Upper lobe of right lung (tissue), 1 donor: Measurements from ENCODE around the gene RTN1. TPM values are rescaled to one million over a fixed set of nuclear protein-coding genes. Genes with fewer than 3 reads are reported as not detected.
A peak's percentile ranks its signal among the peaks of the same experiment; 100 is the strongest.

Experiments
- ATAC-seq: fragments of 200-7000 bp; cut with Tn5 transposase; one replicate; pipeline ENCODE4 v1.9.1; 2020; ENCODE audit warnings: mild to moderate bottlenecking, moderate library complexity
- DNase-seq: peaks from one replicate; pipeline ENCODE4 v3.0.0-alpha.2; 2020
- H3K27ac ChIP-seq: fragments of 200-600 bp; one replicate; pipeline ENCODE4 v1.8.0; 2022
- H3K27me3 ChIP-seq: fragments of 200-600 bp; one replicate; pipeline ENCODE4 v1.8.0; 2022; ENCODE audit warnings: mild to moderate bottlenecking
- H3K36me3 ChIP-seq: fragments of 200-600 bp; one replicate; pipeline ENCODE4 v1.8.0; 2022
- H3K4me1 ChIP-seq: fragments of 200-600 bp; one replicate; pipeline ENCODE4 v1.8.0; 2022
- H3K4me3 ChIP-seq: fragments of 200-600 bp; one replicate; pipeline ENCODE4 v1.8.0; 2022; ENCODE audit warnings: mild to moderate bottlenecking
- H3K9me3 ChIP-seq: fragments of 200-600 bp; one replicate; pipeline ENCODE4 v1.8.0; 2022
- intact Hi-C: fragments of 100-400 bp; cut with DNase I; formaldehyde crosslinking; loops from one replicate; pipeline ENCODE4 v1.11.0; 2022
- total RNA-seq: library from RNA; stranded (reverse); fragmentation: NEBNext Ultra II Directional; extraction: Animal tissue kit (Norgen Biotek cat#: 25700); gene quantifications from one replicate; pipeline ENCODE4 v1.2.1, GENCODE V29; 2021
- TF ChIP-seq, protein P1 (sequence below): fragments of 200-600 bp; IDR thresholded peaks from one replicate; pipeline ENCODE4 v1.8.0; 2022; ENCODE audit warnings: antibody characterized with exemption
- donor health status: DM: no; HTN: yes; CAD: no; lungs with severe emphysema.

Gene RTN1
- total RNA-seq, 1 donor from 2014 or later = 9.6 TPM

DNA sequence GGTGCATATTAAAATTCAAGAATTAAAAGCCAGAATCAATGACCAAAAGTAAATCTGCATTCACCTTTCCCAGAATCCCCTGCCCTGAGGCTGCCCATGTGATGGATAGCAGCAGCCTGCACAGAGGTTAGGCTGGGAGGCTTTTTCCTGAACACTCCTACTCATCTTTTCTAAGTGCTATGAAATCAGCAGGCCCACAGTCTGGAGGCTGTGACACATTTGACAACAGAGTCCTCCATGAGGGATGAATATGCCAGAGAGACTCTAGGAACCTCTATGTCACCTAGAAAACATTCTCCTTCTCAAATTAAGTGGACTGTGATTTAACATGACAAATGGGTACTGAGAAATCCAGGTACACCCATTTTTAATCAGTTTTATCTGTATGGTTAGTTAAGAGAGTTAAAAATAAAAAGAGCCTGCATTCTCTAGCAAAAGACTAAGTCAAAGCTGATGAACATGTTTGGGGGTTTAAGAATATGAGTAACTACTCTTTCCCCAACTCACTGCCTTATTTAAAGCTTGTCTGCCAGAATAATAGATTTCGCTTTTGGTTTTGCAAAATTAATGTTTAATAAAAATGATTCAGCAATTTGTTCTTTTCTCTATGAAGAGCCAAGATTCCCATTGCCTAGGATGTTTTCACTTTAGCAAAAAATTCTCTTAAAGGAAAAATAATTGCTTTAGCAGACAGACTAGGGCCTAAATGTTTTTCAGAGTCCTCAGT, 115.0 kb downstream of the RTN1 start:
- ATAC-seq (no peak), DNase-seq (no peak)
- Histone ChIP-seq H3K27me3 (no peaks in the 10 kb centered on the region), H3K4me1 (no peaks in the 10 kb centered on the region), H3K27ac (no peak overlapping the region), H3K4me3 (no peak overlapping the region), H3K9me3 (no peaks in the 10 kb centered on the region), H3K36me3 (no peaks in the 10 kb centered on the region)
- TF ChIP-seq, protein P1, sequence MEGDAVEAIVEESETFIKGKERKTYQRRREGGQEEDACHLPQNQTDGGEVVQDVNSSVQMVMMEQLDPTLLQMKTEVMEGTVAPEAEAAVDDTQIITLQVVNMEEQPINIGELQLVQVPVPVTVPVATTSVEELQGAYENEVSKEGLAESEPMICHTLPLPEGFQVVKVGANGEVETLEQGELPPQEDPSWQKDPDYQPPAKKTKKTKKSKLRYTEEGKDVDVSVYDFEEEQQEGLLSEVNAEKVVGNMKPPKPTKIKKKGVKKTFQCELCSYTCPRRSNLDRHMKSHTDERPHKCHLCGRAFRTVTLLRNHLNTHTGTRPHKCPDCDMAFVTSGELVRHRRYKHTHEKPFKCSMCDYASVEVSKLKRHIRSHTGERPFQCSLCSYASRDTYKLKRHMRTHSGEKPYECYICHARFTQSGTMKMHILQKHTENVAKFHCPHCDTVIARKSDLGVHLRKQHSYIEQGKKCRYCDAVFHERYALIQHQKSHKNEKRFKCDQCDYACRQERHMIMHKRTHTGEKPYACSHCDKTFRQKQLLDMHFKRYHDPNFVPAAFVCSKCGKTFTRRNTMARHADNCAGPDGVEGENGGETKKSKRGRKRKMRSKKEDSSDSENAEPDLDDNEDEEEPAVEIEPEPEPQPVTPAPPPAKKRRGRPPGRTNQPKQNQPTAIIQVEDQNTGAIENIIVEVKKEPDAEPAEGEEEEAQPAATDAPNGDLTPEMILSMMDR = no peak
- intact Hi-C loops = no loop called here

DNA sequence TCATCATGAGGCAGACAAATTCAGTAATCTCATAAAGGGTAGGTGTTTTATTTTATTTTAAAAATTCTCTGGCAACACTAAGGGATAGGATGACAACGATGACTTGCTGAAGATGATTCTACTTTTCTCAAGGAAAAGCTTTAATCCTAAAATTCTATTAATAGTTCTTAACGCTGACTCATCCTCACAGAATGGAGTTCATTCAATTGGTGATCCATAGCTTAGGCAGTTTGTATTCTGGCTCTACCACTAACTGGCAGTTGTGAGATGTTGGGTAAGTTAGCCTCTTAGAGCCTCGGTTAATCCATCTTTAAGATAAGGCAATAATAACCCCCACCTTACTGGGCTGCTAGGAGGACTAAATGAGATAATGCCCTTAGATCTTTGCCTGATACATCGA, 116.3 kb downstream of the RTN1 start:
- DNase-seq = no peak
- no peak for ATAC-seq
- Histone ChIP-seq H3K27me3 (no peaks in the 10 kb centered on the region), H3K4me1 (no peaks in the 10 kb centered on the region), H3K27ac (no peak overlapping the region), H3K36me3 (no peaks in the 10 kb centered on the region), H3K4me3 (no peak overlapping the region), H3K9me3 (no peaks in the 10 kb centered on the region)
- intact Hi-C loops = no loop called here
- TF ChIP-seq, protein P1 = no peak

DNA sequence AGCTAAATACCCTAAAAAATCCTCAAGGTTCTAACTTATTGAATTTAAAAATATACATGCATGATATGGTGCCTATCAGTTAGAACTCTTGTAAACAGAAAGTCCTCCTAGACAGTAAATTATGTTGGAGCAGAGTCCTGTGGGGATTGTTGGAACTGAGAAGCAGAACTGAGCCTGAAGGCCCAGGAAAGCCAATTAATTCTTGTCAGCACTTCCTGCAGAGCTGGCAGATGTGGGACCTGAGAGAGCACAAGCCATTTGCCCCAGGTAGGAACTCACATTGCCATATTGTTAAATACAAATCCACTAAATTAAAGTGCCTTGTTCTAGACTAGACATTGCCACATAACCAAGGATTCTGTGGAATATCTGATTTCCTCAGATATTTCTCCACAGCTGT, 117.1 kb downstream of the RTN1 start:
- H3K9me3 ChIP-seq = no peaks in the 10 kb centered on the region
- no peak overlapping the region for H3K4me3 ChIP-seq
- no peak overlapping the region for H3K27ac ChIP-seq
- DNase-seq (no peak), ATAC-seq (no peak)
- no peaks in the 10 kb centered on the region for H3K36me3 ChIP-seq
- TF ChIP-seq, protein P1 = no peak
- H3K27me3 ChIP-seq = no peaks in the 10 kb centered on the region
- intact Hi-C loops = no loop called here
- no peaks in the 10 kb centered on the region for H3K4me1 ChIP-seq

DNA sequence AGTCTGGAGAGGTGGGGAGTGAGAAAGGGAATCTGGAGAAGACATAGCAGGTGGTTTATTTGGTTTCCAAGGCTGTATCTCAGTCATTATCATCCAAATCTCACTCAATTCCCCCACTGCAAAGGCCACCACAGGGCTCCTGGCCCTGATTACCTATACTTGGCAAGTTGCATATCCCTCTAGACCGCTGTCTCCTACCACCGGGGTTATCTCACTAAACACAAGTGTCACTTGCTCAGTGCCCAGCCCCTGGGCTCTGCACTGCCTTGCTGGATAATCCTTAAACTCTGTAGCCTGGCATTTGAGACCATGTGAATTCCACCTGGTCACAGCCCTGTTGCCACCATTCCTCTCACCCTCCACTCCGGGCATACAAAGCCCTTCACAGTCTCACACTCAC, 119.0 kb downstream of the RTN1 start:
- no peak overlapping the region for H3K27ac ChIP-seq
- H3K4me3 ChIP-seq = no peak overlapping the region
- no peak for DNase-seq
- H3K27me3 ChIP-seq = no peaks in the 10 kb centered on the region
- intact Hi-C loops = no loop called here
- no peaks in the 10 kb centered on the region for H3K36me3 ChIP-seq
- TF ChIP-seq, protein P1 = no peak
- no peaks in the 10 kb centered on the region for H3K9me3 ChIP-seq
- ATAC-seq = no peak
- H3K4me1 ChIP-seq = no peaks in the 10 kb centered on the region

DNA sequence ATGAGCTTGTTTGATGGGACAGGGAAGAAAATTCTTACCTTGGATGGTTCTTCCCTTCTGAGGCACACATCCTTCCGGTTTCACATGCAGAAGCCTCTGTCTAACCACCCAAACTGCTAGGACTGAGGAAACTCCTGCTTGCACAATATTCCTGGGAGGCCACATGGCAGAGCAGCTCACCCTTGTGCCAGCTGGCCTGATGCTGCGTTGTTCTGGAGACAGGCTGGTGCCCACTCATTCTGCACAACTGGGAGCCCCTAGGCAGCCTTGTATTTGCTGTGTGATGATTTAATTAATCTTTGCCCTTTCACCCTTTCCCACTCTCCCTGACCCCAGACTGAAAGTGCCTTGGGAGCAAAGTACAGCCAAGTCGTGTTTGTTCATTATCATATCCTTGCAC, 130.8 kb downstream of the RTN1 start:
- Histone ChIP-seq H3K4me1 (no peaks in the 10 kb centered on the region), H3K36me3 (no peaks in the 10 kb centered on the region), H3K27ac (no peak overlapping the region), H3K4me3 (no peak overlapping the region), H3K27me3 (no peaks in the 10 kb centered on the region), H3K9me3 (no peaks in the 10 kb centered on the region)
- ATAC-seq = peak; percentile 89
- TF ChIP-seq, protein P1 = no peak
- intact Hi-C loops = no loop called here
- no peak for DNase-seq

DNA sequence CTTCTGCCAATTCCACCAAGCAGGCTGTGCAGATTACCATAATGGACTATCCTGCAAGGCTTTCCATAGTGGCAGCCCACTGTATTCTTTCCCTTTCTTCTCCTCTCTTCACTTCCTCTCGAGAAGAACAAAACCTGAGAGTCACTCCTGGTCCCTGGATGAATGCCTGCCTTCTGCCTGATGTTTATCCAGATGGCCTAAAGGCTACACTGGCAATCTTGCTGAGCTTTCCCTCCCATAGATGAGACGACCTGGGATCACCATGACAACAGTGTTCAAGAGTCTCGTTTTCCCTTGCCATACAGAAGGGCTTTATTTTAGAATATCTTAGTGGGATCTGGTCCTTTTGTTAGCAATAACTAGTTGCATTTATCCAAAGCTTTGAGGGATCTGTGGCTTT, 142.3 kb downstream of the RTN1 start:
- no peak overlapping the region for H3K4me3 ChIP-seq
- TF ChIP-seq, protein P1 = no peak
- H3K4me1 ChIP-seq = no peaks in the 10 kb centered on the region
- no peaks in the 10 kb centered on the region for H3K9me3 ChIP-seq
- H3K27ac ChIP-seq = no peak overlapping the region
- H3K36me3 ChIP-seq = no peaks in the 10 kb centered on the region
- DNase-seq (no peak), ATAC-seq (no peak)
- intact Hi-C loops = no loop called here
- H3K27me3 ChIP-seq = no peaks in the 10 kb centered on the region
